Sciatic nerve (tissue), 2 donors: Measurements from ENCODE around the gene UBR7. TPM values are rescaled to one million over a fixed set of nuclear protein-coding genes. Genes with fewer than 3 reads are reported as not detected.
"Not testable (repeated sequence)": the region's sequence is repeated elsewhere in the genome, so short reads cannot be mapped to it uniquely, and the experiment has no call there.

ENCODE experiments used
- ATAC-seq: fragments of 200-7000 bp; cut with Tn5 transposase; one replicate; pipeline ENCODE4 v1.9.1; 2020; ENCODE audit warnings: mild to moderate bottlenecking, moderate library complexity
- DNase-seq: peaks from one replicate; pipeline ENCODE4 v3.0.0-alpha.2; 2020; ENCODE audit warnings: low spot score
- intact Hi-C: fragments of 100-400 bp; cut with DNase I; formaldehyde crosslinking; loops from one replicate; pipeline ENCODE4 v1.14.2; 2022
- total RNA-seq: library from RNA; stranded (reverse); fragmentation: NEBNext Ultra II Directional; extraction: Animal tissue kit (Norgen Biotek cat#: 25700); gene quantifications from one replicate; pipeline ENCODE4 v1.2.1, GENCODE V29; 2021
- donor health status: DM: no; HTN: no; CAD: no.
- donor health status: DM: no; HTN: no; CAD: no.

Gene UBR7, protein sequence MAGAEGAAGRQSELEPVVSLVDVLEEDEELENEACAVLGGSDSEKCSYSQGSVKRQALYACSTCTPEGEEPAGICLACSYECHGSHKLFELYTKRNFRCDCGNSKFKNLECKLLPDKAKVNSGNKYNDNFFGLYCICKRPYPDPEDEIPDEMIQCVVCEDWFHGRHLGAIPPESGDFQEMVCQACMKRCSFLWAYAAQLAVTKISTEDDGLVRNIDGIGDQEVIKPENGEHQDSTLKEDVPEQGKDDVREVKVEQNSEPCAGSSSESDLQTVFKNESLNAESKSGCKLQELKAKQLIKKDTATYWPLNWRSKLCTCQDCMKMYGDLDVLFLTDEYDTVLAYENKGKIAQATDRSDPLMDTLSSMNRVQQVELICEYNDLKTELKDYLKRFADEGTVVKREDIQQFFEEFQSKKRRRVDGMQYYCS
- 18.7 TPM for total RNA-seq

- intact Hi-C loops: no loop called here
- peak; percentile 100 for ATAC-seq
Observed at GRCh38 chr14:93206793-93207467, at the start of gene UBR7, which contains the start of gene GON7. UBR7 (plus strand) TSS chr14:93207256; CDS start chr14:93207292, 36 bp downstream. GON7 (minus strand) TSS chr14:93207065; CDS start chr14:93207037, 28 bp downstream.

GRCh38 chr14:93158349-93158748 is 48.7 kb upstream of the UBR7 start:
- ATAC-seq, intact Hi-C loops, DNase-seq: not testable (repeated sequence)

More at GRCh38 chr14:93206793-93207467, at the start of gene UBR7, which contains the start of gene GON7:
- DNase-seq: peak; percentile 95

- intact Hi-C loops, ATAC-seq, DNase-seq: not testable (repeated sequence)
Observed at GRCh38 chr14:93159625-93160352, 47.3 kb upstream of the UBR7 start.

GRCh38 chr14:93160353-93160801 is 46.7 kb upstream of the UBR7 start:
- ATAC-seq (no peak), DNase-seq (no peak)
- intact Hi-C loops: no loop called here

DNA sequence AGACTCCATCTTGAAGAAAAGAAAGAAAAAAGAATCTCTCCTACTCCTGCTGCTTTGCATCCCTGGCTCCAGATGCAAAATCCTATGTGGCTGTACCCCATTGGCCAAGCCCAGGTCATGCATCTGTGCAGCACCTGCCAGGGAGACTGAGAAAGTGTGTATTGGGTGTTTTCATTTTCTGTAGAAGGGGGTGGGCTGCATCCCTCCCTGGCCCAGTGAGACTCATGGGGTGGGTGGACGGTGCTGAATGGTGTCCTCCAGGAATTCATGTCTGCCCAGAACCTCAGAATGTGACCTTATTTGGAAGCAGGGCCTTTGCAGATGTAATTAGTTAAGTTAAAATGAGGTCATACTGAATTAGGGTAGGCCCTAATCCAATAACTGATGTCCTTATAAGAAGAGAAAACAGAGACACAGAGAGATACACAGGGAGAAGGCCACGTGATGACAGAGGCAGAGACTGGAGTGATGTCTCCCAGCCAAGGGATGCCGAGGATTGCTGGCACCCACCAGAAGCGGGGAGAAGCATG is 45.6 kb upstream of the UBR7 start:
- DNase-seq: no peak
- ATAC-seq: no peak
- intact Hi-C loops: no loop called here

DNA sequence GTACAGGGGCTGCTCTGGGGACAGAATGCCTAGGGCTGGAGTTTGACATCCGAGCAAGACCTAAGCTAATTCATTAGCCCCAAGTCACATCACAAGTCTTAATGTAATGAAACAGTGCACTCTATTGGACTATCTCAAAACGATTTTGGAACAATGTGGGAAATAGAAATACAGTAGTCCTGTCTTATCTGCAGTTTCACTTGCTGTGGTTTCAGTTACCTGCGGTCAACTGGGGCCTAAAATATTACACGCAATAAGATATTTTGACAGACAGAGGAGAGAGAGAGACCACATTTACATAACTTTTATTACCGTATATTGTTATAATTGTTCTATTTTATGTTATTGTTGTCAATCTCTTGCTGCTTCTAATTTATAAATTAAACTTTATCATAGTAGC is 43.5 kb upstream of the UBR7 start:
- intact Hi-C loops: no loop called here
- ATAC-seq (no peak), DNase-seq (no peak)

- intact Hi-C loops, ATAC-seq: not testable (repeated sequence)
- peak; percentile 5 for DNase-seq
Observed at GRCh38 chr14:93165271-93166265, 41.5 kb upstream of the UBR7 start.

DNA sequence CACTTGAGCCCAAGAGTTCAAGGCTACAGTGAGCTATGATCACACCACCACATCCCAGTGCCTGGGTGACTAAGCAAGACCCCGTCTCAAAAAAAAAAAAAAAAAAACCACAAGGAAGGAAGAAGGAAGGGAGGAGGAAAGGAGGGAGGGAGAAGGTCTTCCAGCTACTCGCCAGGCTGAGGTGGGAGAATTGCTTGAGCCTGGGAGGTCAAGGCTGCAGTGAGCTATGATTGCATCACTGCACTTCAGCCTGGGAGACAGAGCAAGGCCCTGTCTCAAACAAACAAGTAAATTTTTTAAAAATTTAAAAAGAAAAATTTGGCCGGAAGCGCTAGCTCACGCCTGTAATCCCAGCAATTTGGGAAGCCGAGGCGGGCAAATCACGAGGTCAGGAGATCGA is 38.4 kb upstream of the UBR7 start:
- intact Hi-C loops, ATAC-seq, DNase-seq: not testable (repeated sequence)

DNA sequence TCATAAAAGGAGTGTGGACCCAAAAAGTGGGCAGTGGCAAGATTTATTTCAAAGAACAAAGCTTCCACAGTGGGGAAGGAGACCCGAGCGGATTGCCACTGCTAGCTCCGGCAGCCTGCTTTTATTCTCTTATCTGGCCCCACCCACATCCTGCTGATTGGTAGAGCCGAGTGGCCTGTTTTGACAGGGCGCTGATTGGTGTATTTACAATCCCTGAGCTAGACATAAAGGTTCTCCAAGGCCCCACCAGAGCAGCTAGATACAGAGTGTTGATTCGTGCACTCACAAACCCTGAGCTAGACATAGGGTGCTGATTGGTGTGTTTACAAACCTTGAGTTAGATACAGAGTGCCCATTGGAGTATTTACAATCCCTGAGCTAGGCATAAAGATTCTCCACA is 37.4 kb upstream of the UBR7 start:
- intact Hi-C loops: not testable (repeated sequence)

DNA sequence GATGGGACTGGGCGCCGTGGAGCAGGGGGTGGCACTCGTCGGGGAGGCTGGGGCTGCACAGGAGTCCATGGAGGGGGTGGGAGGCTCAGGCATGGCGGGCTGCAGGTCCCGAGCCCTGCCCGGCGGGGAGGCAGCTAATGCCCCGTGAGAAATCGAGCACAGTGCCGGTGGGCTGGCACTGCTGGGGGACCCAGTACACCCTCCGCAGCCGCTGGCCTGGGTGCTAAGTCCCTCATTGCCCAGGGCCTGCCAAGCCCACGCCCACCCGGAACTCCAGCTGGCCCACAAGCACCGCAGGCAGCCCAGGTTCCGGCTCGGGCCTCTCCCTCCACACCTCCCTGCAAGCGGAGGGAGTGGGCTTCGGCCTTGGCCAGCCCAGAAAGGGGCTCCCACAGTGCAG is 36.9 kb upstream of the UBR7 start:
- ATAC-seq, intact Hi-C loops: not testable (repeated sequence)
- DNase-seq: peak; percentile 21

More for the DNA sequence above, 37.4 kb upstream of the UBR7 start:
- peak; percentile 12 for DNase-seq
- ATAC-seq: not testable (repeated sequence)

- peak; percentile 42 for DNase-seq
- intact Hi-C loops: no loop called here
- no peak for ATAC-seq
Observed at GRCh38 chr14:93171376-93171775, 35.7 kb upstream of the UBR7 start.

- ATAC-seq (no peak), DNase-seq (no peak)
- intact Hi-C loops: no loop called here
Observed at GRCh38 chr14:93173943-93174395, 33.1 kb upstream of the UBR7 start.

- DNase-seq, ATAC-seq, intact Hi-C loops: not testable (repeated sequence)
Observed at GRCh38 chr14:93174731-93175130, 32.3 kb upstream of the UBR7 start.

DNA sequence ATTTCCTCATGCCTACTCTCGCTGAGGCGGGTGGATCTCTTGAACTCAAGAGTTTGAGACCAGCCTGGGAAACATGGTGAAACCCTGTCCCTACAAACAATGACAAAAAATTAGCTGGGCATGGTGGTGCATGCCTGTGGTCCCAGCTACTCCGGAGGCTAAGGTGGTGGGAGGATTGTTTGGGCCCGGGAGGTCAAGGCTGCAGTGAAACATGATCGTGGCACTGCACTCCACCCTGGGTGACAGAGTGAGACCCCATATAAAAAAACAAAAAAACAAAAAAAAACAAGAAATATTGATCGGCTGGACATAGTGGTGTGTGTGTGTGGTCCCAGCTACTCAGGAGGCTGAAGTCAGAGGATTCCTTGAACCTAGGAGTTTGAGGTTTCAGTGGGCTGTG is 31.6 kb upstream of the UBR7 start:
- intact Hi-C loops: no loop called here
- DNase-seq (no peak), ATAC-seq (no peak)

- intact Hi-C loops: no loop called here
- ATAC-seq (no peak), DNase-seq (no peak)
Observed at GRCh38 chr14:93183596-93184317, 23.3 kb upstream of the UBR7 start.

DNA sequence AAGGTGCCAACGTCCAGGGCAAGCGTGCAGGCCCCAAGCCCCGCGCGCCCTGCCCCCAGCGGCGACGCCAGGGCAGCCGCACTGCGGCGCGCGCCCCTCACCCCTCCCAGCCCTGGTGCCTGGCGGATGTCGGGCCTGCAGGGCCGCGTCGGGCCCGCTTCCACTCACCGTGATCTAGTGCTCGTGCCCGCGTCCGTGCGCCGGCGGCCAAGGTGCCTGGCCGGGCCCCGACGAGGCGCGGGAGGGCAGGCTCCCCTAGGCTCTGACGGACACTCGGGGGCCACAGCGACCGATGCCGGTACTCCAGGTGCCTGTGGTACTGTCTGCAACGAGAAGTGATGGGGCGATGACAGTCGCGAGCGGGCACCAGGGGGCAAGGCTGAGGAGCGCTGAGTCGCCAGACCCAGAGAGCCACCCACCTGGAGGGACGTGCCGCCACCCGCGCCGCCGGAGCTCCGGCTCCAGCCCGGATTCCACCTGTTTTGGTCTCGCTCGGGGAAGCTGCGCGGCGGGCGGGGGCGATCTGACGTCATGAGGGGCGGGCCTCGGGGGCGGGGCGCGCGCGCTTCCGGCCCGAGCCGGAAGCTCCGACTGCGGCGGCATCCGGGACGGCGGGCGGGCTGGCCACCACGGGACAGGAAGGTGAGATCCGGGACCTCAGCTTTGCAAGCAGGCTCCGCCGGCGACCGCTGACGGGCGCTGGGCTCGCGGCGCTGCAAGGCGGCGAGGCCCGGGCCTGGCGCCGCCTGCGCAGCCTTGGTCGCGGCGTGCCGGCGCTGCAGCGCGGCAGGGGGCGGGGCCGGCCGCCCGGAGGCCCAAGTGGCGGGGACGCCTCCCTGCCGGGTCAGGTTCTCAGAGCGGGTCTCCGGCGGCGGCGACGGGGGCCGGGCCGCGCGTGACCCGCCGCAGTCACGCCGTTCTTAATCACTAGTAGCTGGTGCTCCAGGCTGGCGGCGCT is 22.4 kb upstream of the UBR7 start, which contains the start of the genes LYSET and MOAP1:
LYSET (plus strand) TSS at position 927 of the 958 bp plus-strand sequence. CDS start 89 bp downstream, outside the sequence.
MOAP1 (minus strand) TSS at position 507 of the 958 bp plus-strand sequence. CDS start 655 bp downstream, outside the sequence.
- ATAC-seq: peak; percentile 96
- intact Hi-C loops: no loop called here

More for the DNA sequence above, 22.4 kb upstream of the UBR7 start, which contains the start of the genes LYSET and MOAP1:
- DNase-seq: peak; percentile 93
